K562 (cell line): ENCODE data around the gene KDM2B. TPM values are rescaled to one million over a fixed set of nuclear protein-coding genes. Genes with fewer than 3 reads are reported as not detected.
A peak's percentile ranks its signal among the peaks of the same experiment; 100 is the strongest.

Source experiments
- ATAC-seq: fragments of 200-7000 bp; cut with Tn5 transposase; 3 replicates; pipeline ENCODE4 v1.9.1; 2020; ENCODE audit warnings: moderate library complexity
- BruUV-seq: library from RNA; stranded (reverse); fragments of 400-500 nt; replicated peaks from 2 replicates; lab custom pipeline; 2021; lab: Mats Ljungman, UMichigan
- CTCF ChIA-PET: fragments of 300-600 bp; formaldehyde crosslinking; extraction: SDS; loops from one replicate; lab custom pipeline; 2021; ENCODE audit warnings: low intra/inter-chr PET ratio; lab: Yijun Ruan, JAX
- POLR2A ChIA-PET: fragments of 300-600, 350-650 bp; sonication (Branson Sonifier 250); formaldehyde crosslinking; extraction: SDS; loops from one replicate; lab custom pipeline; 2021; ENCODE audit warnings: antibody characterized with exemption, inconsistent platforms; lab: Yijun Ruan, JAX
- DNase-seq, 4 experiments: peaks; one replicate each; pipeline versions ENCODE4 v3.0.0 to v3.0.0-alpha.2; 2011 to 2018; ENCODE audit warnings: low spot score in 3 of 4, mixed read lengths in 3 of 4; ENCODE audit errors: extremely low read depth in 1 of 4
- FAIRE-seq: peaks from 2 replicates; lab custom pipeline; 2011; peaks lifted over from hg19 to GRCh38; lab: Jason Lieb, UNC
- H2AFZ ChIP-seq: 2 replicates; pipeline ENCODE4 v1.6.0; 2011; ENCODE audit warnings: low read depth, low read length, control low read depth, inconsistent platforms
- H3K27ac ChIP-seq: fragments of 200-600 bp; 3 replicates; pipeline ENCODE4 v1.8.0; 2011; ENCODE audit warnings: low read depth, mild to moderate bottlenecking, control low read depth, inconsistent platforms, low read length, moderate library complexity, mixed read lengths; ENCODE audit errors: extremely low read depth
- H3K27me3 ChIP-seq, 2 experiments: fragments of 300-600 bp in 1 of 2; 2 replicates in 1 of 2; 3 replicates in 1 of 2; pipeline versions ENCODE4 v1.6.0 to v1.8.0; 2011; ENCODE audit warnings: inconsistent platforms in 2 of 2, low read length in 2 of 2, mild to moderate bottlenecking in 1 of 2, mixed read lengths in 1 of 2, moderate library complexity in 1 of 2; ENCODE audit not compliant: control insufficient read depth in 2 of 2, insufficient read depth in 2 of 2
- H3K36me3 ChIP-seq: fragments of 300-600 bp; 3 replicates; pipeline ENCODE4 v1.8.0; 2011; ENCODE audit warnings: mild to moderate bottlenecking, low read length, inconsistent platforms; ENCODE audit not compliant: control insufficient read depth, insufficient read depth
- H3K4me1 ChIP-seq, 2 experiments: fragments of 200-600 bp in 1 of 2; replicated peaks in 1 of 2; 2 replicates in 1 of 2; 3 replicates in 1 of 2; pipeline versions ENCODE4 v1.5.1 to v1.8.0; 2011; ENCODE audit warnings: inconsistent platforms in 2 of 2, low read length in 2 of 2, mild to moderate bottlenecking in 1 of 2, mixed read lengths in 1 of 2, moderate library complexity in 1 of 2; ENCODE audit not compliant: control insufficient read depth in 2 of 2, insufficient read depth in 2 of 2
- H3K4me2 ChIP-seq: 2 replicates; pipeline ENCODE4 v1.6.1; 2011; ENCODE audit warnings: low read length, control low read depth, inconsistent platforms, mixed read lengths; ENCODE audit not compliant: insufficient read depth
- H3K4me3 ChIP-seq: fragments of 200-600 bp; sonication (generic), shearing (Covaris generic); 2 replicates; pipeline ENCODE4 v1.5.1; 2016; ENCODE audit warnings: control low read depth, inconsistent platforms
- H3K79me2 ChIP-seq: fragments of 200-600 bp; 3 replicates; pipeline ENCODE4 v1.8.0; 2011; ENCODE audit warnings: low read length, inconsistent platforms; ENCODE audit not compliant: control insufficient read depth, insufficient read depth
- H3K9ac ChIP-seq, 2 experiments: 2 replicates each; pipeline versions ENCODE4 v1.6.0 to v1.6.1; 2011; ENCODE audit warnings: low read depth in 2 of 2, low read length in 2 of 2, control low read depth in 1 of 2, inconsistent platforms in 1 of 2, mild to moderate bottlenecking in 1 of 2, mixed read lengths in 1 of 2; ENCODE audit not compliant: insufficient read depth in 1 of 2
- H3K9me1 ChIP-seq: one replicate; pipeline ENCODE4 v1.6.0; 2011; ENCODE audit warnings: inconsistent platforms, mild to moderate bottlenecking, low read length, moderate library complexity; ENCODE audit not compliant: control insufficient read depth, insufficient read depth
- H3K9me3 ChIP-seq: replicated peaks from 2 replicates; pipeline ENCODE4 v1.5.1; 2011; ENCODE audit warnings: low read depth, low read length, inconsistent platforms; ENCODE audit not compliant: control insufficient read depth, insufficient read depth
- H4K20me1 ChIP-seq: replicated peaks from 2 replicates; pipeline ENCODE4 v1.6.1; 2011; ENCODE audit warnings: low read length, inconsistent platforms, mixed read lengths; ENCODE audit not compliant: control insufficient read depth, insufficient read depth
- ATF1 ChIP-seq, 2 experiments: fragments of 450-650 bp in 1 of 2; IDR thresholded peaks; 2 replicates each; pipeline ENCODE4 v1.6.1; 2016; ENCODE audit warnings: missing compliant biosample characterization in 1 of 2, missing genetic modification characterization in 1 of 2
- POLR2G ChIP-seq: fragments of 200-400 bp; formaldehyde crosslinking; IDR thresholded peaks from 2 replicates; pipeline ENCODE4 v1.6.1; 2017; ENCODE audit warnings: low read depth, mild to moderate bottlenecking, antibody characterized with exemption, low read length, moderate library complexity
- WGBS: fragments of 100-300 bp; shearing (Covaris generic); methylation state at CpG from one replicate; pipeline ENCODE4 v1.1.6; 2016; ENCODE audit warnings: low coverage, mixed read lengths; ENCODE audit not compliant: insufficient coverage; ENCODE audit errors: missing lambda C conversion rate; 5-methylcytosine and 5-hydroxymethylcytosine counted together
- in situ Hi-C: fragments of 300-500 bp; cut with MboI; formaldehyde crosslinking; loops from 4 replicates; pipeline ENCODE4 v1.15.0; 2018; ENCODE audit warnings: inconsistent platforms, mixed read lengths
- intact Hi-C: fragments of 100-400 bp; cut with micrococcal nuclease; formaldehyde crosslinking; loops from 2 replicates; pipeline ENCODE4 v1.14.2; 2022
- polyA plus RNA-seq, 8 experiments: library from polyadenylated mRNA; depleted of rRNA in 4 of 8; stranded (reverse) in 5 of 8; unstranded in 3 of 8; fragments of >200 nt; fragmentation: Nextera tagmentation in 2 of 8; fragmentation: Illumina TruSeq in 1 of 8; extraction: Ambion mirVana in 2 of 8; extraction: Trizol in 1 of 8; gene quantifications; 2 replicates each; pipeline versions ENCODE4 v1.2.1 to v1.2.3, GENCODE V29; 2011 to 2014; ENCODE audit warnings: inconsistent platforms in 1 of 8, missing spikeins in 1 of 8
- total RNA-seq, 7 experiments: library from RNA; depleted of rRNA in 6 of 7; stranded (reverse); fragments of >200 nt in 6 of 7; fragmentation: Illumina TruSeq in 2 of 7; extraction: Trizol in 2 of 7; gene quantifications; 2 replicates each; pipeline versions ENCODE4 v1.2.1 to v1.2.3, GENCODE V29; 2011 to 2021; ENCODE audit warnings: low replicate concordance in 1 of 7
- TF ChIP-seq, protein P1 (sequence below): sonication (generic); formaldehyde crosslinking; IDR thresholded peaks from 2 replicates; pipeline ENCODE4 v1.8.1; 2023; ENCODE audit warnings: mild to moderate bottlenecking, missing genetic modification reagents
- TF ChIP-seq, protein P2 (sequence below): IDR thresholded peaks from 2 replicates; pipeline ENCODE4 v1.6.1; 2011; ENCODE audit warnings: borderline replicate concordance, low read depth, mild to moderate bottlenecking, moderate library complexity, low read length; ENCODE audit not compliant: insufficient read depth, poor library complexity, severe bottlenecking
- TF ChIP-seq, protein P3 (sequence below): fragments of 250-450 bp; sonication (Bioruptor Pico); IDR thresholded peaks from 2 replicates; pipeline ENCODE4 v1.6.1; 2021; ENCODE audit warnings: mild to moderate bottlenecking

KDM2B gene
- total and polyA plus RNA-seq, 9 of the 15 experiments (the other 6 are each of a cell fraction or from before 2014, with no cell fraction given): 7.4 to 50.5 (median 22.5) TPM

DNA sequence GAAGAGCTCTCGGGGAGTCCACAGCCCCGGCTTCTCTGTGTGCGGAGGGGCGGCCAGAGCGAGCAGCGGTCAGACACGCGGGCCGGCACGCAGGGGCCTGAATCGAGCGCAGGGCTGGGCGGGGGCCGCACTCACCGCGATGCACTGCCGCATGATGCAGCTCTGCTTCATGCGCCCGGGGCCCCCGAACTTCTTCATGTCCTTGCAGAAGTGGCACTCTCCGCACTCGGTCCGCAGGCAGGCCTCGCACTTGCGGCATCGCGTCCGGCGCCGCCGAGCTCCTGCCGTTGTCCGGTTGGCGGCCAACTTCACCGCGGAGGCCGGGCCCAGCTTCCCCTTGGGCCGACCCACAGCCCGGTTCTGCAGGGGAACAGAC is 127.8 kb downstream of the KDM2B start:
- Histone ChIP-seq H3K4me3 (no peak overlapping the region), H3K4me2 (no peak overlapping the region), H4K20me1 (no peaks in the 10 kb centered on the region; the same call in 1 of the 2 replicates), H2AFZ (no peak overlapping the region), H3K9ac (no peak overlapping the region), H3K36me3 (peaks cover 40% of the 10 kb centered on the region; the same call in 2 of the 3 replicates), H3K9me1 (no peaks in the 10 kb centered on the region), H3K4me1 (peaks cover 0 to 19% of the 10 kb centered on the region in 2 experiments; a peak in 3 of 5 replicates), H3K79me2 (peaks cover 40% of the 10 kb centered on the region), H3K27me3 (no peaks in the 10 kb centered on the region), H3K9me3 (no peaks in the 10 kb centered on the region), H3K27ac (no peak overlapping the region)
- ATAC-seq: no peak
- POLR2A ChIA-PET: interaction anchor here (1.0 kb wide), 1 partner anchor 113 kb away, joined by 3 read pairs; no protein-coding TSS in a partner anchor
- no peak for FAIRE-seq
- intact Hi-C loops: no loop called here
- 94% methylated on average over 9 of the region's 39 CpGs for WGBS
- in situ Hi-C loops: no loop called here
- CTCF ChIA-PET: no interaction called here
- DNase-seq: no peak
- no TSS peak for BruUV-seq
- TF ChIP-seq, protein P1, sequence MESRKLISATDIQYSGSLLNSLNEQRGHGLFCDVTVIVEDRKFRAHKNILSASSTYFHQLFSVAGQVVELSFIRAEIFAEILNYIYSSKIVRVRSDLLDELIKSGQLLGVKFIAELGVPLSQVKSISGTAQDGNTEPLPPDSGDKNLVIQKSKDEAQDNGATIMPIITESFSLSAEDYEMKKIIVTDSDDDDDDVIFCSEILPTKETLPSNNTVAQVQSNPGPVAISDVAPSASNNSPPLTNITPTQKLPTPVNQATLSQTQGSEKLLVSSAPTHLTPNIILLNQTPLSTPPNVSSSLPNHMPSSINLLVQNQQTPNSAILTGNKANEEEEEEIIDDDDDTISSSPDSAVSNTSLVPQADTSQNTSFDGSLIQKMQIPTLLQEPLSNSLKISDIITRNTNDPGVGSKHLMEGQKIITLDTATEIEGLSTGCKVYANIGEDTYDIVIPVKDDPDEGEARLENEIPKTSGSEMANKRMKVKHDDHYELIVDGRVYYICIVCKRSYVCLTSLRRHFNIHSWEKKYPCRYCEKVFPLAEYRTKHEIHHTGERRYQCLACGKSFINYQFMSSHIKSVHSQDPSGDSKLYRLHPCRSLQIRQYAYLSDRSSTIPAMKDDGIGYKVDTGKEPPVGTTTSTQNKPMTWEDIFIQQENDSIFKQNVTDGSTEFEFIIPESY (CRISPR knock-in tag): peak; percentile 2; the same call in 1 of the 2 replicates
- TF ChIP-seq ATF1 (CRISPR knock-in tag; IDR thresholded peaks at IDR 0.05) (no peak), ATF1 (tag; IDR thresholded peaks at IDR 0.05) (no peak), POLR2G (0 out of 2 replicates have a peak, but pooled peaks have one; percentile 11)
- TF ChIP-seq, protein P2, sequence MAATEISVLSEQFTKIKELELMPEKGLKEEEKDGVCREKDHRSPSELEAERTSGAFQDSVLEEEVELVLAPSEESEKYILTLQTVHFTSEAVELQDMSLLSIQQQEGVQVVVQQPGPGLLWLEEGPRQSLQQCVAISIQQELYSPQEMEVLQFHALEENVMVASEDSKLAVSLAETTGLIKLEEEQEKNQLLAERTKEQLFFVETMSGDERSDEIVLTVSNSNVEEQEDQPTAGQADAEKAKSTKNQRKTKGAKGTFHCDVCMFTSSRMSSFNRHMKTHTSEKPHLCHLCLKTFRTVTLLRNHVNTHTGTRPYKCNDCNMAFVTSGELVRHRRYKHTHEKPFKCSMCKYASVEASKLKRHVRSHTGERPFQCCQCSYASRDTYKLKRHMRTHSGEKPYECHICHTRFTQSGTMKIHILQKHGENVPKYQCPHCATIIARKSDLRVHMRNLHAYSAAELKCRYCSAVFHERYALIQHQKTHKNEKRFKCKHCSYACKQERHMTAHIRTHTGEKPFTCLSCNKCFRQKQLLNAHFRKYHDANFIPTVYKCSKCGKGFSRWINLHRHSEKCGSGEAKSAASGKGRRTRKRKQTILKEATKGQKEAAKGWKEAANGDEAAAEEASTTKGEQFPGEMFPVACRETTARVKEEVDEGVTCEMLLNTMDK: no peak
- TF ChIP-seq, protein P3, sequence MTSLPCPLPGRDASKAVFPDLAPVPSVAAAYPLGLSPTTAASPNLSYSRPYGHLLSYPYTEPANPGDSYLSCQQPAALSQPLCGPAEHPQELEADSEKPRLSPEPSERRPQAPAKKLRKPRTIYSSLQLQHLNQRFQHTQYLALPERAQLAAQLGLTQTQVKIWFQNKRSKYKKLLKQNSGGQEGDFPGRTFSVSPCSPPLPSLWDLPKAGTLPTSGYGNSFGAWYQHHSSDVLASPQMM (CRISPR knock-in tag): no peak
